Smooth muscle cell of the brain vasculature (primary cell): ENCODE results near the gene HBZ.
"Not testable (repeated sequence)": the region's sequence is repeated elsewhere in the genome, so short reads cannot be mapped to it uniquely, and the experiment has no call there.

Experiments
- DNase-seq: peaks from one replicate; pipeline ENCODE4 v3.0.0-alpha.2; 2012; ENCODE audit warnings: low read depth, low spot score

Gene HBZ

DNA sequence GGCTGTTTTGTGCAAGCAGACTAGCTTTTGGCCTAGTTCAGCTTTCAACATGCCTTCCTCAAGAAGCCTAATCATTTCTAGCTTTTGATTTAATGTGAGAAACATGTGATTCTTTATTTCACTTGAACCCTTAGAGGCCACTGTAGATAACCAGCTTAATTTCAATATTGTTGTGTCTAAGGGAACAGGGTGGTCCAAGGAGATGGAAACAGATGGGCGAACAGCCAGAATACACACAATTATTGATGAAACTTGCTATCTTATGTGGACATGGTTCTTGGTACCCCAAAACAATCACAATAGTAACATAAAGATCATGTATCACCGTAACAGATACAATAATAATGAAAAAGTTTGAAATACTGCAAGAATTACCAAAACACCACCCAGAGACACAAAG, 18.7 kb upstream of the HBZ start:
- DNase-seq, result no peak

DNA sequence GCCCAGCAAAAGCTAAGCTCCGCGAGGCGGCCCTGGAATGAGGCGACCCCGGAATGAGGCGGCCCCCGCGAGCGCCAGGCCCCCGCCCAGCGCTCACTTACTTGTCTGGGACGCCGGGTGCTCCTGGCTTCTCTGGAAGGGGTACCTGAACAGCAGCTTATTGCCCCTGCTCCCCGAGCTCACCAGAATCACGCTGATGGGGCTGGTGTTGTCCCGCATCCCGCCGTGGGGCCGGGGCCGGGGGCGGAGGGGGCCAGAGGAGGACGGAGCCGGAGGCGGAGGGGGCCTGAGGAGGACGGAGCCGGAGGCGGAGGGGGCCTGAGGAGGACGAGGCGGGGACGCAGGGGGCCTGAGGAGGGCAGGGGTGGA, 14.4 kb upstream of the HBZ start:
- no peak for DNase-seq

- DNase-seq, result no peak
Observed at GRCh38 chr16:140175-140857, 12.1 kb upstream of the HBZ start.

DNA sequence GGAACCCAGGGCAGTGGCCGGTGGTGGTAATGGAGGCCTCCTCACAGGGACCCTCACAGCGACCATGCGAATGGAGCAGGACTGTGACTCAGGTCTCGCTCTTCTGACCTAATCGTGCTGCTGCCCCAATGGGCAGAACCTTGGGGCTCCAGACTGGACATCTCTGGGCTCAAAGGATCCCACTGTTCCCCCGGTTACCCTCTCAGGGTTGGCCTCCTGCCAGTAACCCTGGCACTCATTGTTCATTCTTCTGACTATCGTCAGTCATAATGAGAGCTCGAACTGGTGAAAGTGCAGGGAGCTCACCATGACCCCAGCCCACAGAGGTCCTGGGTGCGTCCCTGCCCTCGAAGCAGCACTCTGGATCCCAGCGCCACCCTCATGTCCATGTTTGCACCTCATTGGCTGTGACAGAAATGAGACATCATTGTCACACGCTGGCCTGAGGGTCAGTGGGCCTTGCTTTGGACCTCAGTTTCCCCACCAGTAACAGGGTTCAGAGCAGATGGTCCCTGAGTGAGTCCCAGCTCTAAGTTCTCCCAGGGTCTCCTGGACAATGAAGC, 10.0 kb upstream of the HBZ start:
- DNase-seq, result no peak

- DNase-seq, result no peak
Observed at GRCh38 chr16:143047-143446, 9.4 kb upstream of the HBZ start.

DNA sequence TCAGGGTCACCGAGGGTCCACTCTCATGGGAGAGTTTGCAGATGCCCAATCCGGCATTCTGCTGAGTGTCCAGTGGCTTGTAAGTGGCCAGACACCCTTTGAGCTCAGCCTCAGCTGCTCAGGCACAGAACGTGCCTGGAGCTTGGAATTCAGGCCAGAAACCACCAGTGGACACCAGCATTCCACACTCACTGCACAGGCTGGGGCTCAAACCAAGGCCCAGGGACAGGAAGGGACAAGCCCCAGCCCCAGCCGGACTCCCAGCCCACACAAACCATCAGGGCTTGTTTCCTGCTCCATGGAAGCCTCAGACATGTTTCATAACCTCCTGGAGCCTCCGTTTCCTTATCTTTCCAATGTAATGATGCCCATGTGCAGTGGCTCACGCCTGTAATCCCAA, 9.0 kb upstream of the HBZ start:
- DNase-seq, result no peak

GRCh38 chr16:144797-145252, 7.6 kb upstream of the HBZ start:
- no peak for DNase-seq

GRCh38 chr16:146646-147045, 5.8 kb upstream of the HBZ start:
- no peak for DNase-seq

- DNase-seq, result peak; percentile 17
Observed at GRCh38 chr16:149024-149660, 3.3 kb upstream of the HBZ start.

- not testable (repeated sequence) for DNase-seq
Observed at GRCh38 chr16:153129-153521, 681 bp downstream of the HBZ start.

GRCh38 chr16:153550-154216, 1.2 kb downstream of the HBZ start:
- not testable (repeated sequence) for DNase-seq

DNA sequence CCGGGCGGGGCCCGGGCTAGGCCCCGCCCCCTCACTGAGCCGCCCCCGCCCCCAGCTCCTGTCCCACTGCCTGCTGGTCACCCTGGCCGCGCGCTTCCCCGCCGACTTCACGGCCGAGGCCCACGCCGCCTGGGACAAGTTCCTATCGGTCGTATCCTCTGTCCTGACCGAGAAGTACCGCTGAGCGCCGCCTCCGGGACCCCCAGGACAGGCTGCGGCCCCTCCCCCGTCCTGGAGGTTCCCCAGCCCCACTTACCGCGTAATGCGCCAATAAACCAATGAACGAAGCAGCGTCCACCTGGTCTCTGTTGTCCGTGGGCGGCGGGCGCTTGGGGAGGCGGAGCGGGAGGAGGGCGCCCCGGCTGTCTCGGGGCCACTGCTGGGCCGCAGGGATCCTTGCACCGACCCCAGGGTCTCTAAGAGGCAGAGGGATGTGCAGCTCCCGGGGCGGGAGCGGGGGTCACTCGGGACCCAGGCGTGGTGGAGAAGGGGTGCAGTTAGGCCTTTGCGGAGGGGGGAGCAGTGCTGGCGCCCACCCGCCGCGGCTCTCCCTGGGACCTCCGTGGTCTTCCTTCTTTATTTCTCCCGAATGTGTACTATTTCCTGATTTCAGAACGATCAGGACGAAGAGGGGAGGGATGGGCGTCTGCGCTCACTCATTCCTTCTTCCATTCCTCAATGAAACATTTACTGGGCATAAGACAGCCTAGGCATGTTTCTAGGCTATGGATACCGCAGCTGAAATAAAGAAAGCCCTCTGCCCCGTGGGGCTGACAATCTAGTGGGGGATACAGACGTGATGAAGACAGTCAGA, 2.0 kb downstream of the HBZ start:
- no peak for DNase-seq

GRCh38 chr16:155031-155398, 2.6 kb downstream of the HBZ start:
- DNase-seq, result no peak

DNA sequence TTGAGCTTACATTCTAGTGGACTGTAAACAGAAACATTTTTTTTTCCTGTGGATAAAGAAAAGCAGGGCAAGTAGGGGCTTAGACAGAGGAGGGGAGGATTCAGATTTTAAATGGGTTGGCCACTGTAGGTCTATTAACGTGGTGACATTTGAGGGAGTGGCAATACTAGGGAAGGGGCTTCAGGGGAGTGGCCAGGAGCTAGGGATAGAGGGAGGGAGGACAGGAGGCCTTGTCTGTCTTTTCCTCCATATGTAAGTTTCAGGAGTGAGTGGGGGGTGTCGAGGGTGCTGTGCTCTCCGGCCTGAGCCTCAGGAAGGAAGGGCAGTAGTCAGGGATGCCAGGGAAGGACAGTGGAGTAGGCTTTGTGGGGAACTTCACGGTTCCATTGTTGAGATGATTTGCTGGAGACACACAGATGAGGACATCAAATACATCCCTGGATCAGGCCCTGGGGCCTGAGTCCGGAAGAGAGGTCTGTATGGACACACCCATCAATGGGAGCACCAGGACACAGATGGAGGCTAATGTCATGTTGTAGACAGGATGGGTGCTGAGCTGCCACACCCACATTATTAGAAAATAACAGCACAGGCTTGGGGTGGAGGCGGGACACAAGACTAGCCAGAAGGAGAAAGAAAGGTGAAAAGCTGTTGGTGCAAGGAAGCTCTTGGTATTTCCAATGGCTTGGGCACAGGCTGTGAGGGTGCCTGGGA, 6.8 kb downstream of the HBZ start:
- no peak for DNase-seq

GRCh38 chr16:160242-160641, 7.8 kb downstream of the HBZ start:
- not testable (repeated sequence) for DNase-seq

DNA sequence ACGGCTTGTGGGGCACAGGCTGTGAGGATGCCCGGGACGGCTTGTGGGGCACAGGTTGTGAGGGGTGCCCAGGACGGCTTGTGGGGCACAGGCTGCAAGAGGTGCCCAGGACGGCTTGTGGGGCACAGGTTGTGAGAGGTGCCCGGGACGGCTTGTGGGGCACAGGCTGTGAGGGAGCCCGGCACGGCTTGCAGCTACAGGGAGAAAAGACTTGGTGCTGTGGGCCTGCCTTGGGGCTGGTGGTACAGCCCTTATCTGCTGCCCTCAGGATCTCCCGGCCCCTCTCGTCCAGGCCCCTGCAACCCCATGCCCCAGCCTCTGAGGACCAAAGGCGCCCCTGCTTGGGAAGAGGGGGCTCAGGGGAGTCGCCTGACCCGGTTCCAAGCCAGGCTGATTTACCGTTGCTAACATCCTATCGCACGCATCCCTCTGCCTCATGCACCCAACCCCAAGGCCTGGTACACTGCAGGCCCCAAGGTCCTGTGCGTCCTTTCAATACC, 8.3 kb downstream of the HBZ start:
- DNase-seq, result no peak

DNA sequence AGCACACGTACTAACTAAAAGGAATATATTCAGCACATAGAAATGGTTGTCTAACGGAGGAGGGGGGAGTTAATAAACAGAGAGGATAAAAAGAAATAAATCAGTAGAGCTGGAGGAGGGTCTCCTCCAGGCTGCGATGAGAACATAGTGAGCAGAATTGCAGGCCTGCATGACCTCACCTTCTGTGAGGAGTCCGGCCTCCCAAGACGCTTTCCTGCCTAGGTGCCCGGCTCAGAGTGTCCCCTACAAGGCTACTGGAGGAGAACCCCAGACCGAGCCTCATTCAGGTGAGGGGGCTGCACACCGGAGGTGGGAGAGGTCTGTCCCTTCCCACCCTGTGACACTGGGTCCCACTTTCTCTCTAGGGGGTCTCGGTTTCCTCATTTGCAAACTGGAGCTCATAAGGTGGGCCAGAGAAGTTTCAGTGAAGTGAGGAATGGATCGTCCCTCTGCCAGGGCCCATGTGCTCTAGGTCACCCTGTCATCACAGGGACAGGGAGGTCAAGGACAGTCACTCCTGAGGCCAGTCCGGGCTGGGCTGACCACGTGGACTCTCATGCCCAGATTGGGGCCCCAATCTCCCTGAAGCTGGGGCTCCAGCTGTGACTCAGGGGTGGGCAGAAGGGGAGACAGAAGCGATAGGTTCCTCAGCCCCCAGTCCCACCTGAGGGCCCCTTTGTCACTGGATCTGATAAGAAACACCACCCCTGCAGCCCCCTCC, 10.0 kb downstream of the HBZ start:
- DNase-seq, result no peak

DNA sequence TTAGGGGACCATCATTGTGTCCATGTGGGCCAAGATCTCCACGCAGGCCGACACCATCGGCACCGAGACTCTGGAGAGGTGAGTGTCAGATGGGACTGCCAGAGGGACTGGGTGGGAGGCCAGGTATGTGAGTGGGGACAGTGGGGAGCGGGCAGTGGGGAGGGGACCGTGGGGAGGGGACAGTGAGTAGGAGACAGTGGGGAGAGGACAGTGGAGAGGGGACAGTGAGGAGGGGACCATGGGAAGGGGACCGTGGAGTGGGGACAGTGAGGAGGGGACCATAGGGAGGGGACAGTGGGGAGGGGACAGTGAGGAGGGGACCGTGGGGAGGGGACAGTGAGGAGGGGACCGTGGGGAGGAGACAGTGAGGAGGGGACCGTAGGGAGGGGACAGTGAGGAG, 10.7 kb downstream of the HBZ start:
- DNase-seq, result not testable (repeated sequence)

DNA sequence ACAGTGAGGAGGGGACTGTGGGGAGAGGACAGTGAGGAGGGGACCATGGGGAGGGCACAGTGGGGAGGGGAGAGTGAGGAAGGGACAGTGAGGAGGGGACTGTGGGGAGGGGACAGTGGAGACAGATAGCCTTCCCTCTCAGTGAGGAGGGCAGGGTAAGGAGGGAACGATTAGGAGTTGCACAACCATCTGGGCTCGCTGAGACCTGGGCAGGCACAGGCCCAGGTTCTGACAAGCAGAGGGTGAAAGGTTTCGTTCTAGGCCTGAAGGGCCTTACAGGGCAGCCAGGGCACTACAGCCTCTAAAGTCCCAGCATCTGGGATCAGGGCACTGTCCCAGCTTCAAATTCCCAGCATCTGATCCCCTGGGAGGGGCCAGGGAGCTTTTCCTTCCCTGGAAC, 11.3 kb downstream of the HBZ start:
- DNase-seq, result not testable (repeated sequence)

DNA sequence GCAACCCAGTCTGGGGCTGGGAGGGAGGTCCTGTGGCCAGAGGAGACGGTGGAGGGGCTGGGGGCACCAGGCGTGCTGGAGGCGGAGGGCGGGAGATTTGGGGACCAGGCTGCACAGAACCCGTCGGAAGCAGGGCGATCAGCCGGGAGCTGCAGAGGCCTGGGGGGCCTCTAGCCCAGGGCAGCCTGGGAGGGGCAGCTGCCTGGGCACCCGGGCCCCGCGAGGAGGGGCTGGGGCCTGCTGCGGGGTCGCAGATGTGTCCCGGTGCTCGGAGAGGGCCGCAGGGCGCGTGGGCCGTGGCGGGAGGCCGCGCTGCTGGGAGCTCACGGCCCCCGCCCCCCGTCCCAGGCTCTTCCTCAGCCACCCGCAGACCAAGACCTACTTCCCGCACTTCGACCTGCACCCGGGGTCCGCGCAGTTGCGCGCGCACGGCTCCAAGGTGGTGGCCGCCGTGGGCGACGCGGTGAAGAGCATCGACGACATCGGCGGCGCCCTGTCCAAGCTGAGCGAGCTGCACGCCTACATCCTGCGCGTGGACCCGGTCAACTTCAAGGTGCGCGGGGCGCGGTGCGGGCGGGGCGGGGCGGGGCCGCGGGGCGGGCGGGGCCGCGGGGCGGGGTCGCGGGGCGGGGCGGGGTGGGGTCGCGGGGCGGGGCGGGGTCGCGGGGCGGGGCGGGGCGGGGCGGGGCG, 11.8 kb downstream of the HBZ start:
- not testable (repeated sequence) for DNase-seq
